GM12892 (cell line): Measurements from ENCODE around the gene TYW1B.
"Not testable (repeated sequence)": the region's sequence is repeated elsewhere in the genome, so short reads cannot be mapped to it uniquely, and the experiment has no call there.

Source experiments
- DNase-seq: peaks from one replicate; pipeline ENCODE4 v3.0.0; 2011; ENCODE audit not compliant: insufficient read length
- FAIRE-seq: peaks from 2 replicates; lab custom pipeline; 2011; peaks lifted over from hg19 to GRCh38; lab: Jason Lieb, UNC
- POLR2A ChIP-seq: IDR thresholded peaks from 2 replicates; pipeline ENCODE4 v1.6.1; 2011; ENCODE audit warnings: low read depth, low read length, control low read depth
- POLR2AphosphoS5 ChIP-seq: IDR thresholded peaks from 2 replicates; pipeline ENCODE4 v1.6.1; 2011; ENCODE audit warnings: low read depth, low read length, control low read depth
- TAF1 ChIP-seq: IDR thresholded peaks from 2 replicates; pipeline ENCODE4 v1.6.1; 2011; ENCODE audit warnings: low read depth, mild to moderate bottlenecking, control low read depth, low read length, borderline replicate concordance

Gene TYW1B

GRCh38 chr7:72829291-72829686 lies 1.3 kb upstream of the TYW1B start:
- peak; percentile 70; the same call in 1 of the 2 replicates for TF ChIP-seq POLR2A
- TF ChIP-seq TAF1 = 0 out of 2 replicates have a peak, but pooled peaks have one; percentile 24
- TF ChIP-seq POLR2AphosphoS5 = peak; percentile 78
- FAIRE-seq (peak; percentile 88), DNase-seq (peak; percentile 42)

- not testable (repeated sequence) for DNase-seq
- peak; percentile 97 for FAIRE-seq
Observed at GRCh38 chr7:72823765-72824732, 4.0 kb downstream of the TYW1B start.

- not testable (repeated sequence) for DNase-seq
Observed at GRCh38 chr7:72822497-72822896, 5.5 kb downstream of the TYW1B start.

DNA sequence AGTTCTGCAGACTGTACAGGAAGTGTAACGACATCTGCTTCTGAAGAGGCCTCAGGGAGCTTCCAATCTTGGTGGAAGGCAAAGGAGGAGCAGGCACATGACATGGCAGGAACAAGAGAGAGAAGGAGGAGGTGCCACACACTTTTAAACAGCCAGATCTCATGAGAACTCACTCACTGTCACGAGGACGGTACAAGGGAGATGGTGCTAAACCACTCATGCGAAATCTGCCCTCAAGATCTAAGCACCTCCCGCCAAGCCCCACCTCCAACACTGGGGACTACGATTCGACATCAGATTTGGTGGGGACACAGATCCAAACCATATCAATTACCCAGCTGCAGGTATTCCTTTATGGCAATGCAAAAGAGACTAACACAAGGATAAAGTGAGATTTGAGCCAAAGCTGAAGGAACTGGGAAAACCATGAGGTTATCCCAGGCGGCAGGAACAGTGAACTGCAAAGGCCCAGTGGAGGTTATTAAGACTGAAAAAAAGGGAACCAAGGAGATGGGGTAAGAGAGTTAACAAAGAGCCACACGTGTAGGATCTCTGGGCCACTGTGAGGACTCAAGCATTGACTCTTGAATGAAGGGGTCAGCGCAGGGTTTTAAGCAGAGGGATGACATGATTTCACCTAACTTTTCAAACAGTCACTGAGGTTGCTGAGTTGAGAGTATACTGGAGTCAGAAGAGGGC lies 9.2 kb downstream of the TYW1B start:
- FAIRE-seq, DNase-seq: not testable (repeated sequence)

More at GRCh38 chr7:72822497-72822896, 5.5 kb downstream of the TYW1B start:
- not testable (repeated sequence) for FAIRE-seq

DNA sequence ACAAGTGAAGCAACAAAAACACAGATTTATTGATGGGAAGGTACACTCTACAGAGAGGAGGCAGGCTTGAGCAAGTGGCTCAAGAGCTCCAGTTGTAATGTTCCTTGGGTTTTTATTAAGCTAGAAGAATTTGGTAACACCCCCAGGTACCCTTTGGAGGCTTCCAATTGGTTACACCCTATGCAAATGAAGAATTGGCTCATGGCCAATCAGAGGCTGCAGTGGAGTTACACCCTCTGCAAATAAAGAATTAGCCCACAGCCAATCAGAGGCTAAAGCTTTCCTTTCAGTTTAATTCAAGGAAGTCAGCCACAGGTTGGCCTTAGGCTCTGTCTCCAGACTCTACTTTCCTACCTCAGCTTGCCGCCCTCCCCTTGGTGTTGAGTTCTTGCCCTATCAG lies 10.3 kb downstream of the TYW1B start:
- FAIRE-seq, DNase-seq: not testable (repeated sequence)

DNA sequence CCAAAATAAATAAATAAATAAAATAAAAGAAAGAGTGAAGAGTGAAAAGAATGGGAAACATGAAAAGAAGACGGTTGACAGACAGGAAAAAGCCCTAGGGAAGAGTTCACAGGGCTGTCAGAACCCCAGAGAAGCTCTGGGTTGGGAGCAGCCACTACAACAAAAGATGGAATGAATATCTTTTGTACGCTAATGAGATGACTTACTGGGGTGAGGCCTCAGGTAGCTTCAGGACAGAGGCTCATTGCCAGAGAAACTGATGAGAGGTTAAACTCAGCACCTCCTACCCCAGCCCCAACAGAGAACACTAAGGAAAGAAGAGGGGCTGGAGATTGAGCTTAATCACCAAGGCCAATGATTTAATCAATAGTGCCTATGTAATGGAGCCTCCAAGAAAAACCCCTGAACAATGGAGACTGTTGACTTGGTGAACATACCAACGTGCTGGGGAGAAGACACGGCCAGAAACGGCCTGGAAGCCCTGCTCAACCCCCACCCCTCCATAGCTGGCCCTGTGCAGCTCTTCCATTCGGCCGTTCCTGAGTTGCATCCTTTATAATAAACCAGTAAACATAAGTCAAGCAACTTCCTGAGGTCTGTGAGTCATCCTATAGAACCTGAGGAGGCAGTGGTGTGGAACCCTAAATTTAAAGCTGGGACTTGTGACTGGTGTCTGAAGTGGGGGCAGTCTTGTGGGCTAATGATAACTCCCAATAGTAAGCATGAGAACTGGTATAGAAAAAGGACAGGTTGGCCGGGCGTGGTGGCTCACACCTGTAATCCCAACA lies 11.4 kb downstream of the TYW1B start:
- not testable (repeated sequence) for DNase-seq, FAIRE-seq

- not testable (repeated sequence) for DNase-seq, FAIRE-seq
Observed at GRCh38 chr7:72810437-72810836, 17.6 kb downstream of the TYW1B start.

GRCh38 chr7:72808511-72808910 lies 19.5 kb downstream of the TYW1B start:
- not testable (repeated sequence) for FAIRE-seq, DNase-seq

DNA sequence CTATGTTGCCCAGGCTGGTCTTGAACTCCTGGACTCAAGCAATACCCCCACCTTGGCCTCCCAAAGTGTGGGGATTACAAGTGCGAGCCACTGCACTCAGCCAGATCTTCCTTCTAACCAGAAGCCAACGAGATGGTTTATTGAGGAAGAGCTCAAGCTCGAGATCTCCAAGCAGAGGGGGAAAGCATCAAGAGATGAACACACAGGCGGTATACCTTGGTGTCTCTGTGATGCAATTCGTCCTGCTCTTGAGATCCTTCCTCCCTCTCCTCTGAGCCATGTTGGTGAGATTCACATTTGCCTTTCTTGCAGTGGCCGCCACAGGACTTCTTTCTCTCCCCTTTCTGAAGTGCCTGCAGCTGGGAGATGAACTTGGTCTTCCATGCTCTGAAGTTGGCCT lies 21.1 kb downstream of the TYW1B start:
- FAIRE-seq, DNase-seq: not testable (repeated sequence)

- no peak for FAIRE-seq
- no peak for DNase-seq
- TF ChIP-seq TAF1 (no peak), POLR2AphosphoS5 (no peak), POLR2A (no peak)
Observed at GRCh38 chr7:72805526-72806494, 22.2 kb downstream of the TYW1B start.

GRCh38 chr7:72803778-72804177 lies 24.2 kb downstream of the TYW1B start:
- not testable (repeated sequence) for FAIRE-seq, DNase-seq

DNA sequence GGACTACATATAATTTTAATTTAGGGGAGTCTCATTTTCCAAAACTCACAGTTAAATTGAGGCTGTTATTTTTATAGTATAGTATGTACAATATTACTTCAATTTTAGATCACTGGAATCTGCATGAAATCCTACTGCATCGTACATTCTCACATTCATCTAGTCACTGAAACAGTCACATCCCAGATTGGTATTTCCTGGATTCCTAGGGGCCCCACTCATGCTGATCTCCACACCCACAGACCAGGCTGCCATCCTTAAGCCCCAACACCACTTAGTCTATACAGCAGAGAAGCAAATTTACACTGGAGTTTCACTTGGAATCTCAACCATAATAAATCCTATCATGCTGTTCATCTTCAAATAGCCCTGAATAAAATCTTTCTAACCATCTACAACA lies 26.4 kb downstream of the TYW1B start:
- peak; percentile 64 for FAIRE-seq

GRCh38 chr7:72795401-72795800 lies 32.6 kb downstream of the TYW1B start:
- FAIRE-seq, DNase-seq: not testable (repeated sequence)

More for the DNA sequence above, 26.4 kb downstream of the TYW1B start:
- DNase-seq = not testable (repeated sequence)
